ENCODE results near the gene LLGL2.
A peak's percentile ranks its signal among the peaks of the same experiment; 100 is the strongest.

Gene LLGL2

GRCh38 chr17:75490173-75490743 lies 35.2 kb upstream of the LLGL2 start:
- no peak overlapping the region for H3K4me3 ChIP-seq (ENCODE audit: low read length)
- DNase-seq (ENCODE audit: low read depth, low spot score), result no peak

GRCh38 chr17:75490953-75491649 lies 34.4 kb upstream of the LLGL2 start:
- H3K4me3 ChIP-seq (ENCODE audit: low read length), result no peak overlapping the region
- no peak for DNase-seq (ENCODE audit: low read depth, low spot score)

- no peak for DNase-seq (ENCODE audit: low read depth, low spot score)
- no peak overlapping the region for H3K4me3 ChIP-seq (ENCODE audit: low read length)
Observed at GRCh38 chr17:75491680-75492079, 33.8 kb upstream of the LLGL2 start.

GRCh38 chr17:75492555-75493168 lies 32.8 kb upstream of the LLGL2 start:
- H3K4me3 ChIP-seq (ENCODE audit: low read length), result no peak overlapping the region
- no peak for DNase-seq (ENCODE audit: low read depth, low spot score)

GRCh38 chr17:75493476-75494129 lies 31.9 kb upstream of the LLGL2 start:
- no peak for DNase-seq (ENCODE audit: low read depth, low spot score)

GRCh38 chr17:75494326-75494877 lies 31.1 kb upstream of the LLGL2 start:
- DNase-seq (ENCODE audit: low read depth, low spot score), result no peak

More at GRCh38 chr17:75493476-75494129, 31.9 kb upstream of the LLGL2 start:
- H3K4me3 ChIP-seq (ENCODE audit: low read length), result no peak overlapping the region

GRCh38 chr17:75496005-75496404 lies 29.5 kb upstream of the LLGL2 start:
- no peak overlapping the region for H3K4me3 ChIP-seq (ENCODE audit: low read length)
- DNase-seq (ENCODE audit: low read depth, low spot score), result no peak

More at GRCh38 chr17:75494326-75494877, 31.1 kb upstream of the LLGL2 start:
- H3K4me3 ChIP-seq (ENCODE audit: low read length), result no peak overlapping the region

- H3K4me3 ChIP-seq (ENCODE audit: low read length), result peak overlapping the region; percentile 35
- peak; percentile 87 for DNase-seq (ENCODE audit: low read depth, low spot score)
Observed at GRCh38 chr17:75498039-75498725, 27.3 kb upstream of the LLGL2 start.

- H3K4me3 ChIP-seq (ENCODE audit: low read length), result peak overlapping the region; percentile 35
- DNase-seq (ENCODE audit: low read depth, low spot score), result no peak
Observed at GRCh38 chr17:75498726-75499213, 26.7 kb upstream of the LLGL2 start.

- DNase-seq (ENCODE audit: low read depth, low spot score), result no peak
- no peak overlapping the region for H3K4me3 ChIP-seq (ENCODE audit: low read length)
Observed at GRCh38 chr17:75499313-75500022, 26.0 kb upstream of the LLGL2 start.

GRCh38 chr17:75500419-75501216 lies 24.9 kb upstream of the LLGL2 start:
- DNase-seq (ENCODE audit: low read depth, low spot score), result no peak
- no peak overlapping the region for H3K4me3 ChIP-seq (ENCODE audit: low read length)

GRCh38 chr17:75501378-75502071 lies 24.0 kb upstream of the LLGL2 start:
- no peak for DNase-seq (ENCODE audit: low read depth, low spot score)
- no peak overlapping the region for H3K4me3 ChIP-seq (ENCODE audit: low read length)

GRCh38 chr17:75502072-75502720 lies 23.3 kb upstream of the LLGL2 start:
- no peak overlapping the region for H3K4me3 ChIP-seq (ENCODE audit: low read length)
- no peak for DNase-seq (ENCODE audit: low read depth, low spot score)

GRCh38 chr17:75502721-75503329 lies 22.7 kb upstream of the LLGL2 start:
- no peak overlapping the region for H3K4me3 ChIP-seq (ENCODE audit: low read length)
- no peak for DNase-seq (ENCODE audit: low read depth, low spot score)

GRCh38 chr17:75503337-75503950 lies 22.1 kb upstream of the LLGL2 start:
- no peak for DNase-seq (ENCODE audit: low read depth, low spot score)
- no peak overlapping the region for H3K4me3 ChIP-seq (ENCODE audit: low read length)

- H3K4me3 ChIP-seq (ENCODE audit: low read length), result no peak overlapping the region
- no peak for DNase-seq (ENCODE audit: low read depth, low spot score)
Observed at GRCh38 chr17:75503976-75504346, 21.5 kb upstream of the LLGL2 start.

All from Jurkat, Clone E6-1 (cell line).